Esophagus muscularis mucosa (tissue), 4 donors: ENCODE data around the gene TOR1AIP1. TPM values are rescaled to one million over a fixed set of nuclear protein-coding genes. Genes with fewer than 3 reads are reported as not detected.

Source experiments
- DNase-seq: peaks from one replicate; pipeline ENCODE4 v3.0.0-alpha.2; 2017; ENCODE audit errors: extremely low spot score
- H3K27ac ChIP-seq, 4 donors: fragments of 200-600 bp; sonication (generic); replicated peaks in 1 of 4; 1 replicate in 3 of 4; 2 replicates in 1 of 4; pipeline ENCODE4 v1.5.1; 2016 to 2019; ENCODE audit warnings: mild to moderate bottlenecking in 1 of 4
- H3K27me3 ChIP-seq, 4 donors: fragments of 200-600 bp; sonication (generic); one replicate each; pipeline versions ENCODE4 v1.5.1 to v1.6.0; 2016 to 2019
- H3K36me3 ChIP-seq, 4 donors: fragments of 200-600 bp; sonication (generic); one replicate each; pipeline ENCODE4 v1.5.1; 2016 to 2019
- H3K4me1 ChIP-seq, 4 donors: fragments of 200-600 bp; sonication (generic); one replicate each; pipeline ENCODE4 v1.5.1; 2016 to 2019
- H3K4me3 ChIP-seq, 4 donors: fragments of 200-600 bp; sonication (generic); 1 replicate in 2 of 4; 2 replicates in 2 of 4; pipeline ENCODE4 v1.5.1; 2016 to 2019; ENCODE audit warnings: mild to moderate bottlenecking in 4 of 4, moderate library complexity in 1 of 4
- H3K9me3 ChIP-seq, 4 donors: fragments of 200-600 bp; sonication (generic); 1 replicate in 3 of 4; 2 replicates in 1 of 4; pipeline ENCODE4 v1.5.1; 2016 to 2019
- CTCF ChIP-seq, 3 experiments: fragments of 200-600 bp in 2 of 3; fragments of 450-650 bp in 1 of 3; sonication (generic) in 2 of 3; IDR thresholded peaks; one replicate each; pipeline ENCODE4 v1.5.1; 2017 to 2019; ENCODE audit warnings: antibody characterized with exemption in 3 of 3, mild to moderate bottlenecking in 2 of 3, moderate library complexity in 1 of 3
- EP300 ChIP-seq: sonication (generic); formaldehyde crosslinking; IDR thresholded peaks from one replicate; pipeline ENCODE4 v1.6.1; 2017; ENCODE audit warnings: antibody characterized with exemption
- POLR2A ChIP-seq: fragments of 450-650 bp; IDR thresholded peaks from one replicate; pipeline ENCODE4 v1.6.1; 2017; ENCODE audit warnings: antibody characterized with exemption, moderate library complexity, mild to moderate bottlenecking, low read depth
- POLR2AphosphoS5 ChIP-seq, 2 donors: sonication (generic); formaldehyde crosslinking; IDR thresholded peaks; one replicate each; pipeline ENCODE4 v1.6.1; 2017; ENCODE audit warnings: antibody characterized with exemption in 2 of 2
- WGBS: methylation state at CpG from one replicate; pipeline ENCODE4 v1.1.5; 2018; 5-methylcytosine and 5-hydroxymethylcytosine counted together
- intact Hi-C: fragments of 100-400 bp; cut with DNase I; formaldehyde crosslinking; loops from one replicate; pipeline ENCODE4 v1.15.1; 2023
- total RNA-seq, 4 donors: library from RNA; depleted of rRNA; stranded (reverse); fragments of >200 nt; gene quantifications; one replicate each; pipeline versions ENCODE4 v1.1.0 to v1.2.1, GENCODE V29; 2016

Gene TOR1AIP1
- total RNA-seq, 4 donors from 2014 or later = 114 to 145 (median 126) TPM

GRCh38 chr1:179879797-179880196 lies 2.3 kb upstream of the TOR1AIP1 start:
- DNase-seq = no peak
- Histone ChIP-seq H3K9me3 (no peaks in the 10 kb centered on the region), H3K36me3 (peaks cover 0 to 3% (median 1%) of the 10 kb centered on the region in 4 donors), H3K27me3 (no peaks in the 10 kb centered on the region), H3K4me1 (peaks cover 41 to 57% (median 55%) of the 10 kb centered on the region in 4 donors), H3K4me3 (no peak overlapping the region), H3K27ac (peak overlapping the region in 3 of 4 donors; percentile 97 to 98 (median 98))
- TF ChIP-seq EP300 (no peak), POLR2AphosphoS5 (IDR thresholded peaks at IDR 0.05) (no peak), POLR2A (no peak), CTCF (IDR thresholded peaks at IDR 0.05) (no peak)
- intact Hi-C loops = loop anchor here (5.0 kb wide), 2 partner anchors 73 to 148 kb away; partner anchors contain the start of gene CEP350
- WGBS = 80% methylated on average over 2 of the region's 2 CpGs

GRCh38 chr1:179881642-179882252 lies 338 bp upstream of the TOR1AIP1 start:
- H3K4me3 ChIP-seq = peak overlapping the region; percentile 81 to 92 (median 83)
- H3K4me1 ChIP-seq = peaks cover 44 to 57% (median 55%) of the 10 kb centered on the region in 4 donors
- H3K9me3 ChIP-seq = no peaks in the 10 kb centered on the region
- peak overlapping the region; percentile 95 to 98 (median 98) for H3K27ac ChIP-seq
- intact Hi-C loops = loop anchor here (5.0 kb wide), 1 partner anchor 71 kb away; the partner anchor contains the start of gene CEP350
- peaks cover 0 to 23% (median 12%) of the 10 kb centered on the region in 4 donors for H3K36me3 ChIP-seq
- WGBS = 3% methylated on average over 22 of the region's 22 CpGs
- TF ChIP-seq CTCF (IDR thresholded peaks at IDR 0.05) (no peak), POLR2A (no peak), POLR2AphosphoS5 (IDR thresholded peaks at IDR 0.05) (no peak), EP300 (no peak)
- H3K27me3 ChIP-seq = no peaks in the 10 kb centered on the region
- DNase-seq = no peak

GRCh38 chr1:179883040-179883744 lies 1.1 kb downstream of the TOR1AIP1 start:
- TF ChIP-seq CTCF (IDR thresholded peaks at IDR 0.05) (no peak), POLR2AphosphoS5 (IDR thresholded peaks at IDR 0.05) (no peak), EP300 (no peak), POLR2A (no peak)
- H3K27ac ChIP-seq = peak overlapping the region; percentile 95 to 98 (median 98)
- H3K4me3 ChIP-seq = peak overlapping the region; percentile 81 to 92 (median 83)
- no peaks in the 10 kb centered on the region for H3K27me3 ChIP-seq
- intact Hi-C loops = loop anchor here (5.0 kb wide), 1 partner anchor 69 kb away; the partner anchor contains the start of gene CEP350
- H3K4me1 ChIP-seq = peaks cover 41 to 61% (median 60%) of the 10 kb centered on the region in 4 donors
- DNase-seq = no peak
- whole genome bisulfite sequencing = 0% methylated on average over 20 of the region's 26 CpGs
- peaks cover 0 to 29% (median 15%) of the 10 kb centered on the region in 4 donors for H3K36me3 ChIP-seq
- no peaks in the 10 kb centered on the region for H3K9me3 ChIP-seq

GRCh38 chr1:179883745-179884138 lies 1.7 kb downstream of the TOR1AIP1 start:
- H3K27ac ChIP-seq = peak overlapping the region in 3 of 4 donors; percentile 97 to 98 (median 98)
- H3K36me3 ChIP-seq = peaks cover 0 to 32% (median 15%) of the 10 kb centered on the region in 4 donors
- H3K27me3 ChIP-seq = no peaks in the 10 kb centered on the region
- TF ChIP-seq CTCF (IDR thresholded peaks at IDR 0.05) (no peak), EP300 (no peak), POLR2A (no peak), POLR2AphosphoS5 (IDR thresholded peaks at IDR 0.05) (no peak)
- 29% methylated on average over 4 of the region's 4 CpGs for WGBS
- no peak for DNase-seq
- peaks cover 41 to 67% (median 65%) of the 10 kb centered on the region in 4 donors for H3K4me1 ChIP-seq
- H3K4me3 ChIP-seq = peak overlapping the region; percentile 81 to 92 (median 83)
- no peaks in the 10 kb centered on the region for H3K9me3 ChIP-seq
- intact Hi-C loops = loop anchor here (5.0 kb wide), 1 partner anchor 69 kb away; the partner anchor contains the start of gene CEP350
